NCI-H2171 treated with DMSO at 0.1 percent for 48 hours (cell line): ENCODE measurements around the gene IGF2R.

Source experiments
- DNase-seq: peaks from one replicate; lab custom pipeline; 2025; lab: John Stamatoyannopoulos, UW

The IGF2R gene

DNA sequence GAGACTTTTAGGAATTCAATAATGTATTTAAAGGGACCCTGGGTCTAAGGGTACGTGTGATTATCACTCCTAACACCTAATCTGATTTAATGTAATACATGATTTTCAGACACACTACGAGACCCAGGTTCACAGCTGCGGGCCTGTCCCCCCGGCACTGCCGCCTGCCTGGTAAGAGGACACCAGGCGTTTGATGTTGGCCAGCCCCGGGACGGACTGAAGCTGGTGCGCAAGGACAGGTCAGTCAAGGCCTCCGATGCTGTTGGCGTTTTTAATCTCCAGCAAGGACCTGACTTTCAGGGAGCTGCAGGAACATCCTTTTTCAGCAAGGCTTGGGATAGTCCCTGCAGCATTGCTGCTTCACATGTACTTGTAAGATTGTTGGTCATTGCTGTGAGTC is 58.2 kb downstream of the IGF2R start:
- DNase-seq: no peak

- no peak for DNase-seq
Measured at GRCh38 chr6:160027931-160028330, 59.0 kb downstream of the IGF2R start.

GRCh38 chr6:160028487-160029275 is 59.8 kb downstream of the IGF2R start:
- no peak for DNase-seq

DNA sequence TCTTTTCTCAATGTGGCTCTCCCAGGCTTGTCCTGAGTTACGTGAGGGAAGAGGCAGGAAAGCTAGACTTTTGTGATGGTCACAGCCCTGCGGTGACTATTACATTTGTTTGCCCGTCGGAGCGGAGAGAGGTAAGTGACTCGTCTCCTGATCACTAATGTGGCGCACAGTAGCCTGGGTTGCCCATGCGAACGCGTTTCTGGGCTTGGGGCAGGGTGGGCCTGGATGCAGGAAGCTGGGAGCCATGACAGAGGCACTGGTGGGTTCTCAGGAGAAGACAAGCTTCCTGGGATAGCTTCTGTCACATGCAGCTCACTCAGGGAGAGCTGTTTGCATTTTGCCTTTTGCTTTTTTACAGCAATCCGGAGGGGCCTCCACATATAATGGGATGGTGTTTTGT is 60.6 kb downstream of the IGF2R start:
- no peak for DNase-seq

DNA sequence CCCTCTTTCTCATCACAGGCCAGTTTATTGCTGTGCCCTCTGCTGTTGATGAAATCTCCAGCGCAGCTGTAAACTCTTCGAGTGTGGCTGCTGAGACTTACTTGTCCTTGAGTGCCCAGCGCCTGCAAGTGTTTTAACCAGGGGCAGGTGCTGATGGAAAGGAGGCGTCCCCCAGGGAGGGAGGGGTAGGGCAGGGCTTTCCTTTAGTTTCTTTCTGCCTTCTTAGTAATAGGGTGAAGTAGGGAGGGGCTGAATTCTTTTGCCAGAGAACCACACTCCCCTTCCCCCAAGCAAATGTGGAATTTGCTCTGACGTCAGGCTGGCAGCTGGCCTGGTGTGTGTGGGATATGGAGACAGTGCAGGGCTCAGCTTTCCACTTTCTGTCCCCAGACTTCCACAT is 61.2 kb downstream of the IGF2R start:
- peak; percentile 52 for DNase-seq

DNA sequence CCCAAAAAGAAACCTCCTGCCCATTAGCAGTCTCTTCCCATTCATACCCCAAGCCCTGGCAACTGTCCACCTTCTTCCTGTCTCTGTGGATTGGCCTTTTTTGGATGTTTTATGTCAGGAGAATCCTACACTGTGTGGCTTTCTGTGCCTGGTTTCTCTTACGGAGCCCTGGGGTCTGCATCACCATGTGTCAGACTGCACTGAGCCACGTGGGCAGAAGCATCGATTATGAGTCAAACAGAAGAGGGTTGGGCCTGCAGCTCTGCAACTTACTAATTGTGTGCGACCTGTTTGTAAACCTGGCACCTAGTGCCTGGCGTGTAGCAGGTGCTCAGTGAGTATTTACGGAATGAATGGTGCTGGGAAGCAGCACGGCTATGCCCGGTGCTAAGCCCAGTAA is 62.6 kb downstream of the IGF2R start:
- no peak for DNase-seq

GRCh38 chr6:160031871-160032270 is 63.0 kb downstream of the IGF2R start:
- DNase-seq: no peak

- no peak for DNase-seq
Measured at GRCh38 chr6:160032538-160032937, 63.7 kb downstream of the IGF2R start.

GRCh38 chr6:160034036-160034930 is 65.4 kb downstream of the IGF2R start:
- no peak for DNase-seq

DNA sequence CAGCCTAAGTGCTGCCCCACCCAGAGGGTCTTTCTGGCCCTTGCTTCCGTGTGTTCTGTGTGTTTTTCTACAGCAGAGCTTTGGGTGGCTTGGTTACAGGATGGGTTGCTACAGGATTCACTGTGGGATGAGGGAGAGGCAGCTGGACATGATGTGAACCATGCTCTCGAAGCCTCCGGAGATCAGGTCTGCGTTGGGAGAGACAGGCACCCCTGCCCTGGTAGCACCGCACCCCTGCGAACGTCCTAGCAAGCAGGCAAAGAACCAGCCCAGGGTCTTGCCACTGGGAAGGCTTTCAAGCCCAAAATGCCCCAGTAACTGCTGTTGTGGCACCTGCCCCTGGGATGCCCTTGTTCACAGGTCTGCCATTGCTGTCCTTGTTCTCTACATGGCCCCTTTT is 66.4 kb downstream of the IGF2R start:
- DNase-seq: no peak

- DNase-seq: no peak
Measured at GRCh38 chr6:160035693-160036330, 66.9 kb downstream of the IGF2R start.

DNA sequence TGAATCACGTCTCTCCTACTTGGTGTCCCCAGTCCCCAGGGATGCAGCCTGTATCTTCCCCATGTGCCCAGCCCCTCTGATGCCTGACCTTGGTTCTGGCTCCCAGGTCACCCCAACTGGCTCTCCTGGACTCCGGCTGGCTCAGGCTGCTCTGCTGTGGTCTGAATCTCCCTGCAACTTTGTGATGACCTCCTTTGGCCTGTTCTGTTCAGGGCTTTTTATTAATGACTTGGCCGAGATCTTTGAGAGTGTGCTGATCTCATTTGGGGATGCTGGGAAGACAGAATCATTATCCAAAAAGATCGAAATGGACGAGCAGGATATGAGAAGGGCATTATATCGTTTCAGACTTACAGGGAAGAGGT is 67.4 kb downstream of the IGF2R start:
- DNase-seq: no peak

DNA sequence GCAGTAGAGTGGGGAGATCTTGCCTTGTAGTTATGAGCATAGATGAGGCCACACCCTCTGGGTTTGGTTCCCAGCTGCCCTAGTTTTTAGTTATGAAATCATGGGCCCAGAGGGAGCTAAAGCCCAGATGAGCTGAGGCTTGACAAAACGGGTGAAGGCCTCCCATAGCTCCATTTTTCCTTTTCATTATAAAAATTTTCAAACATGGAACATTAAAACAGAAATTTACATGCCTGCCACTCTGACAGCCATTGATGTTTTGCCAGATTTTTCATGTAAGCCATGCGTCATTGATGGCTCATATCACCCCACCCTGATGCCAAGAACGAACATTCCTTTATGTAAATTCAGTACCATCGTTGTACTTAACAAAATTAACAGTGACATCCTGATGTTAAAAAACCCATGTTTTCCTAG is 67.9 kb downstream of the IGF2R start:
- DNase-seq: no peak

- DNase-seq: no peak
Measured at GRCh38 chr6:160038479-160038878, 69.6 kb downstream of the IGF2R start.

GRCh38 chr6:160039441-160039840 is 70.6 kb downstream of the IGF2R start:
- DNase-seq: no peak

- no peak for DNase-seq
Measured at GRCh38 chr6:160040055-160040454, 71.2 kb downstream of the IGF2R start.

DNA sequence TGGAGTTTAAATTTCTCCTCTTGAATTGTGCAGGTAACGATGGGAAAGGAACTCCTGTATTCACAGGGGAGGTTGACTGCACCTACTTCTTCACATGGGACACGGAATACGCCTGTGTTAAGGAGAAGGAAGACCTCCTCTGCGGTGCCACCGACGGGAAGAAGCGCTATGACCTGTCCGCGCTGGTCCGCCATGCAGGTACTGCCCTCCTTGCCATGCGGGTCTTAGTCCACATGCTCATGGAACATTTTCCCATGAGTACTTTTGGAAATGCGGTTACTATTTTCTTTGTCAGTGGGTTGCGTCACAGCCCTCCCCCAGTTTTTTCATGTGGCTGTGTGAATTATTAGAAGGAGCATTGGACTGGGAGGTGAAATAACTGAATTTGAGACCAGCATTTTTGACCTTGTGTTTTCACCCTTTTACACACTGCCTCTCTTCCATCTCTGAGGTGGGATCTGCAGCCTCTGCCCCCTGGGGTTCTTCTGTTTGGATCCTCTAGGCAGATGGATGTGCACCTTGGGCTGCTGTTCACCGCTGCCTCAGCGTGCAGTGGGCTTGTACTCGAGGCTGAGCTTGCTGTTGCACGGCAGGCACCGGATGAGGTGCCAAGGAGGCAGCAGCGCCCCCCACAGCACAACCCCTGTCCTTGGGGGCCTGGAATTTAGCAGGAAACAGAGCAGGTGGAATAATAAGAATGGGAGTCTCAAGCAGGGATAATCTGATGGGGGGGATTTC is 71.8 kb downstream of the IGF2R start:
- no peak for DNase-seq

DNA sequence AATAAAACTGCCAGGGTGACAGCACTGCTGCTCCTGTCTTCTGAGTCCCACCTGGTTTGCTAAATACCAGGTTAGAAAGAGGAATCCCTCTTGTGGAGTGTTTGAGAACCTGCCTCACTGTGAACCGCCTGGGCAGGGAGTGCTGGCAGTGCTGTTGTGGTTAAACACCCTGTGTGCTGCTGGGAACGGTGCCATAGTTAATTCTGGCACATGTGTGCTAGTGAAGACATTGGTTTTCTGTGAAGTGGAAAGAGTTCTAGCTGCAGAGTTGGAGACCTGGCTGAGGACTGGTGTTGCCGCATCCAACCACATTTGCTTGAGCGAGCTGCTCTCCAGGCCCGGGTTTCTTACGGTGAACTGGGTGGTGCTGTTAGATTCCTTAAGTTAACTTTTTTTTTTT is 72.7 kb downstream of the IGF2R start:
- no peak for DNase-seq

GRCh38 chr6:160042014-160042773 is 73.3 kb downstream of the IGF2R start:
- DNase-seq: no peak

DNA sequence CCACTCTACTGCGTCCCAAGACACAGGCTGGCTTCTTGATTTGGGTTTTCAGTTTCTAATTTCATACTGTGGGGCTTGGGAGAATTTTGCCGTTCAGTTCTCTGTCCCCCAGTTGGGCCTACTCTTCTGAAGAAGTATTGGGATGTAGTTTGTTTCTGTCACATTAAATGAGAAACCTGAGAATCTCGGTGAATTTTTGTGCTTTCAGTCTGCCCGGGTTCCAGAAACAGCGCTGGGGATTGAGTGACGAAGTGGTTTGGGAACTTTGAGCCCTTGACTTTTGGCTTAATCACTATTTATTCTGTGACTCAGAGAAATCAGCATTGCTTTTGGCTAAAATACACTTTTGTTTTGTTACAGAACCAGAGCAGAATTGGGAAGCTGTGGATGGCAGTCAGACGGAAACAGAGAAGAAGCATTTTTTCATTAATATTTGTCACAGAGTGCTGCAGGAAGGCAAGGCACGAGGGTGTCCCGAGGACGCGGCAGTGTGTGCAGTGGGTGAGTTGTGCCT is 74.0 kb downstream of the IGF2R start:
- no peak for DNase-seq

DNA sequence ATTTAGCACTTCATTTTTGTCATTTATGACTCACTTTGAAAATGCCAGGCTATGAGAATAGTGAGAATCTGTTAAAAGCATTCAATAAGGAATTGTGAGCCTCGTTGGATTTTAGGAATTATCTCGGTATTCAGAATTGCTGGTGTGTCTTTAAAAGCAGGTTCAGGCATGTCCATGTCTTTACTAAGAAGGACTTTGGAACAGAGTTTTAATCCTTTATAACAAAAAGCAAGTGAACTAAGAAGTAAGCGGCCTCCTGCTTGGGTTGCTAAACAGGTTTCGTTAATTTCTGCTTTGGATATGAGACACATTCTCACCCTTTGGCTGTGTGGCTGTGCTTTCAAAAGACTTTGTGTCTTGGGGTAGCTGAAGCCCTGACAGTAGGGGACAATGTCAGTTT is 74.9 kb downstream of the IGF2R start:
- no peak for DNase-seq
